Measurements from ENCODE around the gene MALRD1. TPM values are rescaled to one million over a fixed set of nuclear protein-coding genes. Genes with fewer than 3 reads are reported as not detected.

Gene MALRD1
- total and polyA plus RNA-seq, 2 of the 8 experiments (the other 6 are each of a cell fraction or from before 2014, with no cell fraction given) = 0.32 to 0.35 TPM

DNA sequence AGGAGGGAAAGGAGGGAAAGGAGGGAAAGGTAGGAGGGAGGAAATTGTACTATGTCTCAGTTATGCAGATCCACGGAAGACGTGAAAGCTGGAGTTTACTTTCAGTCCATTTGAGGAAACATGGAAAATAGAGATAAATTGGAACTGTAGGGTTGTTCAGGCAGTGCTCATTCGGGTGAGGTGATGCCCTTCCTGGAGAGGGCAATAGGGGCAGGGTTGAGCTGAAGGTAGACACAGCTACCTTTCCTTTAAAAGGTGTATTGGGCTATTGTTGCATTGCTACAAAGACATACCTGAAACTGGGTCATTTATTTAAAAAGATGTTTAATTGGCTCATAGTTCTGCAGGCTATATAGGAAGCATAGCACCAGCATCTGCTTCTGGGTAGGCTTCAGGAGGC lies 650.7 kb downstream of the MALRD1 start:
- Histone ChIP-seq H3K23ac (ENCODE audit: insufficient read length) (no peak overlapping the region), H3K9me3 (ENCODE audit: insufficient read depth in 2 of 2, low read depth in 1 of 2, low read length in 1 of 2) (no peaks in the 10 kb centered on the region), H2AFZ (ENCODE audit: low read length) (no peak overlapping the region), H4K91ac (replicated peaks; ENCODE audit: insufficient read length, low read length) (no peak overlapping the region), H2BK5ac (ENCODE audit: low read depth, low read length) (no peak overlapping the region), H2BK120ac (replicated peaks; ENCODE audit: low read depth, low read length) (no peak overlapping the region), H2BK20ac (ENCODE audit: low read length) (no peak overlapping the region), H3K9ac (replicated peaks in 1 of 4; ENCODE audit: extremely low read depth in 1 of 4, low read depth in 3 of 4, low read length in 3 of 4) (no peak overlapping the region), H3K79me2 (ENCODE audit: control insufficient read depth in 1 of 2, insufficient read depth in 2 of 2, low read length in 2 of 2) (no peaks in the 10 kb centered on the region), H2BK15ac (ENCODE audit: low read length) (no peak overlapping the region), H3K23me2 (ENCODE audit: low read depth, low read length) (no peaks in the 10 kb centered on the region; the same call in 1 of the 2 replicates), H4K20me1 (replicated peaks in 1 of 2; ENCODE audit: control insufficient read depth in 1 of 2, insufficient read depth in 2 of 2, low read length in 2 of 2) (no peaks in the 10 kb centered on the region), H3K4ac (replicated peaks; ENCODE audit: insufficient read length, low read depth, low read length) (no peak overlapping the region), H3K27me3 (replicated peaks in 1 of 4; ENCODE audit: control insufficient read depth in 3 of 4, extremely low read depth in 1 of 4, insufficient read depth in 3 of 4, low read length in 3 of 4) (no peaks in the 10 kb centered on the region), H3K36me3 (ENCODE audit: control insufficient read depth in 2 of 4, insufficient read depth in 4 of 4, low read length in 3 of 4) (no peaks in the 10 kb centered on the region), H3K18ac (ENCODE audit: extremely low read depth, low read length) (no peak overlapping the region), H3K56ac (replicated peaks; ENCODE audit: insufficient read length, low read depth, low read length) (no peak overlapping the region), H3K14ac (ENCODE audit: insufficient read length) (no peak overlapping the region), H2BK12ac (ENCODE audit: low read depth, low read length) (no peak overlapping the region), H3K4me2 (ENCODE audit: insufficient read depth in 1 of 2, low read depth in 2 of 2, low read length in 2 of 2) (no peak overlapping the region), H3K4me3 (ENCODE audit: extremely low read depth in 1 of 4, insufficient read depth in 2 of 4, low read depth in 3 of 4, low read length in 4 of 4) (no peak overlapping the region), H3K4me1 (replicated peaks in 1 of 4; ENCODE audit: control insufficient read depth in 3 of 4, insufficient read depth in 4 of 4, low read length in 3 of 4) (no peaks in the 10 kb centered on the region), H3K79me1 (ENCODE audit: low read depth, low read length) (no peaks in the 10 kb centered on the region), H3K27ac (ENCODE audit: low read depth, low read length) (no peak overlapping the region), H4K8ac (ENCODE audit: extremely low read depth, insufficient read depth, low read length) (no peak overlapping the region), H2AK5ac (ENCODE audit: low read depth, low read length) (no peak overlapping the region), H4K5ac (ENCODE audit: insufficient read length, low read depth, low read length) (no peak overlapping the region)
- FAIRE-seq = no peak
- TF ChIP-seq RAD21 (IDR thresholded peaks at IDR 0.05 in 1 of 2, conservative IDR thresholded peaks at IDR 0.05 in 1 of 2; ENCODE audit: low read depth in 2 of 2, low read length in 2 of 2) (peak; percentile 29 to 42), ZNF274 (IDR thresholded peaks at IDR 0.05; ENCODE audit: borderline replicate concordance, extremely low read depth, low read length) (no peak), NRF1 (IDR thresholded peaks at IDR 0.05; ENCODE audit: low read depth, low read length) (no peak), POU5F1 (IDR thresholded peaks at IDR 0.05; ENCODE audit: low read depth, low read length) (no peak)
- TF ChIP-seq, protein P1, sequence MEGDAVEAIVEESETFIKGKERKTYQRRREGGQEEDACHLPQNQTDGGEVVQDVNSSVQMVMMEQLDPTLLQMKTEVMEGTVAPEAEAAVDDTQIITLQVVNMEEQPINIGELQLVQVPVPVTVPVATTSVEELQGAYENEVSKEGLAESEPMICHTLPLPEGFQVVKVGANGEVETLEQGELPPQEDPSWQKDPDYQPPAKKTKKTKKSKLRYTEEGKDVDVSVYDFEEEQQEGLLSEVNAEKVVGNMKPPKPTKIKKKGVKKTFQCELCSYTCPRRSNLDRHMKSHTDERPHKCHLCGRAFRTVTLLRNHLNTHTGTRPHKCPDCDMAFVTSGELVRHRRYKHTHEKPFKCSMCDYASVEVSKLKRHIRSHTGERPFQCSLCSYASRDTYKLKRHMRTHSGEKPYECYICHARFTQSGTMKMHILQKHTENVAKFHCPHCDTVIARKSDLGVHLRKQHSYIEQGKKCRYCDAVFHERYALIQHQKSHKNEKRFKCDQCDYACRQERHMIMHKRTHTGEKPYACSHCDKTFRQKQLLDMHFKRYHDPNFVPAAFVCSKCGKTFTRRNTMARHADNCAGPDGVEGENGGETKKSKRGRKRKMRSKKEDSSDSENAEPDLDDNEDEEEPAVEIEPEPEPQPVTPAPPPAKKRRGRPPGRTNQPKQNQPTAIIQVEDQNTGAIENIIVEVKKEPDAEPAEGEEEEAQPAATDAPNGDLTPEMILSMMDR (IDR thresholded peaks at IDR 0.05; ENCODE audit: control extremely low read depth in 1 of 3, insufficient read depth in 1 of 3, low read depth in 1 of 3, low read length in 3 of 3) = peak in 2 of 3 experiments; percentile 19 to 48; a peak in 3 of 4 replicates
- TF ChIP-seq, protein P2, sequence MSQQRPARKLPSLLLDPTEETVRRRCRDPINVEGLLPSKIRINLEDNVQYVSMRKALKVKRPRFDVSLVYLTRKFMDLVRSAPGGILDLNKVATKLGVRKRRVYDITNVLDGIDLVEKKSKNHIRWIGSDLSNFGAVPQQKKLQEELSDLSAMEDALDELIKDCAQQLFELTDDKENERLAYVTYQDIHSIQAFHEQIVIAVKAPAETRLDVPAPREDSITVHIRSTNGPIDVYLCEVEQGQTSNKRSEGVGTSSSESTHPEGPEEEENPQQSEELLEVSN (IDR thresholded peaks at IDR 0.05) = no peak
- CTCF ChIA-PET (ENCODE audit: partially characterized antibody) = interaction anchor here (0.8 to 1.5 kb wide), 4 partner anchors 90 to 1070 kb away, joined by 3 to 4 read pairs (median 3); no protein-coding TSS in a partner anchor
- no peak for DNase-seq (ENCODE audit: low read depth in 1 of 2, low spot score in 2 of 2)
- 86% methylated on average over 3 of the region's 3 CpGs; no CpG with 5 or more reads in 1 of the 2 experiments for WGBS, 2 experiments (ENCODE audit: extremely low coverage in 1 of 2, insufficient coverage in 1 of 2, insufficient read length in 1 of 2, insufficient replicate concordance in 2 of 2, low coverage in 1 of 2, low lambda C conversion rate in 2 of 2, missing lambda C conversion rate in 1 of 2)
- POLR2A ChIA-PET (ENCODE audit: partially characterized antibody) = no interaction called here
